SK-N-SH treated with all-trans-retinoic acid at 6 μM for 48 hours (cell line): ENCODE results near the gene ATL1.

ENCODE experiments used
- BACH2 ChIP-seq: fragments of 250-450 bp; sonication (Bioruptor Pico); IDR thresholded peaks from 2 replicates; pipeline ENCODE4 v1.9.0; 2021; ENCODE audit warnings: mild to moderate bottlenecking, borderline replicate concordance
- CSRNP3 ChIP-seq: fragments of 250-450 bp; sonication (Bioruptor Pico); IDR thresholded peaks from 2 replicates; pipeline ENCODE4 v1.5.1; 2021; ENCODE audit warnings: mild to moderate bottlenecking, moderate library complexity
- GLIS3 ChIP-seq: fragments of 250-450 bp; sonication (Bioruptor Pico); IDR thresholded peaks from 2 replicates; pipeline ENCODE4 v1.5.0; 2020; ENCODE audit warnings: mild to moderate bottlenecking, moderate library complexity
- POU6F1 ChIP-seq: fragments of 250-450 bp; sonication (Bioruptor Pico); IDR thresholded peaks from 2 replicates; pipeline ENCODE4 v1.8.0; 2021; ENCODE audit warnings: low read depth, mild to moderate bottlenecking, moderate library complexity, borderline replicate concordance
- PPARA ChIP-seq: fragments of 250-450 bp; sonication (Bioruptor Pico); IDR thresholded peaks from 2 replicates; pipeline ENCODE4 v1.5.0; 2020; ENCODE audit warnings: mild to moderate bottlenecking, borderline replicate concordance
- TSHZ2 ChIP-seq: fragments of 250-450 bp; sonication (Bioruptor Pico); IDR thresholded peaks from 2 replicates; pipeline ENCODE4 v1.5.0; 2020; ENCODE audit warnings: mild to moderate bottlenecking, moderate library complexity
- ZFP3 ChIP-seq: fragments of 250-450 bp; sonication (Bioruptor Pico); IDR thresholded peaks from 2 replicates; pipeline ENCODE4 v1.5.0; 2020; ENCODE audit warnings: mild to moderate bottlenecking, moderate library complexity
- ZFP30 ChIP-seq: fragments of 450-650 bp; formaldehyde crosslinking; IDR thresholded peaks from 2 replicates; pipeline ENCODE4 v1.5.0; 2022; ENCODE audit warnings: mild to moderate bottlenecking, moderate library complexity

DNA sequence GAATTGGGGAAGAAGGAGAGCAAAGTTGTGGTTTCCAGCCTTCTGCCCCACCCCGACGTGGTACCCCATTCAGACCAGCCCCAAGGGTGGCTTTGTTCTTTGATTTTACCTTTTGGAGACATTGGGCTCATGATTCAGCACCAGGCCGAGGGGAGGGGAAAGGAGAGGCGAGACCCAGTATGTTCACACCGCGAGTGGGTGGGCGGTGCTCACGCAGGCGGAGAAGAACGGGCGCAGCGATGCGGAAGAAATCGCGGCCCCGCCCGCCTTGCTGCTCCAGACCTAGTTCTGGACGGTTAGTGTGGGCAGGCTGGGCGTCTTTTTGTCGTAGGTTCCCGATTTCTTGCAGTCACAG is 963 bp downstream of the ATL1 start:
- TF ChIP-seq ZFP3 (CRISPR knock-in tag), result no peak
- TF ChIP-seq PPARA (CRISPR knock-in tag), result no peak
- no peak for TF ChIP-seq ZFP30 (CRISPR knock-in tag)
- TF ChIP-seq POU6F1 (CRISPR knock-in tag), result no peak
- no peak for TF ChIP-seq TSHZ2 (CRISPR knock-in tag)
- no peak for TF ChIP-seq GLIS3 (CRISPR knock-in tag)
- TF ChIP-seq BACH2 (CRISPR knock-in tag), result no peak
- TF ChIP-seq CSRNP3 (CRISPR knock-in tag), result no peak
